Loucy (cell line): ENCODE measurements around the gene VWA1.

Experiments used
- EZH2phosphoT487 ChIP-seq: fragments of 200-600 bp; IDR thresholded peaks from 2 replicates; pipeline ENCODE4 v1.6.1; 2018; ENCODE audit warnings: antibody characterized with exemption, mild to moderate bottlenecking, moderate library complexity, borderline replicate concordance
- TF ChIP-seq, protein P1 (sequence below): fragments of 200-600 bp; sonication (generic); conservative IDR thresholded peaks from 2 replicates; pipeline ENCODE4 v1.5.1; 2014; ENCODE audit warnings: mild to moderate bottlenecking, antibody characterized with exemption, low read length

DNA sequence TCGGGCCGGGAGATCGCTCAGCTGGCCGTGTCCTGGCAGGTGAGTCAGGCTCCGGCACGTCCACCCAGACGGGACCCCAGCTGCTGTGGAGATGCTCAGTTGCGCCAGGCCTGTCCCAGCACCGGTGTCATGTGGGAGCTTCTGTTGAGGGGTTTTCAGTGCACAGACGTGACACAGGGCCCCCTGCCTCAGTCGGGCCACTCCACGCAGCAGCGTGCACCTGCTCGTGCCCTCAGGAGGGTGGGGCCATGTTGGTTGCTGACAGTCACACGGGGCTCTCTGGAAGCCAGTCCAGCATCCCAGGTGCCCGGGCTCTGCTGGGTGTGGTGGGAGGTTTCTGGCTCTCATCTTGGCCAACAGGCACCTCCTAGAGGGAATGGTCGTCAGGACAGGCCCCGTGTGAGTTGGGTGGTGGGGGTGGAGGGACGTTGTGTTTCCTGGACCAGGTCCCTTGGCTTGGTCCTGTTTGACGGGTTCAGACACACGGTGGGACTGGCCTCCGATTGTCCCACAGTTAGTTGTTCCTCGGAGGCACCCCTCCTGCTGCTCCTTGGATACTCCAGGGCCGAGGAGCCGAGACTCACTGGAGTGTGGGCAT, 55.2 kb downstream of the VWA1 start:
- TF ChIP-seq, protein P1, sequence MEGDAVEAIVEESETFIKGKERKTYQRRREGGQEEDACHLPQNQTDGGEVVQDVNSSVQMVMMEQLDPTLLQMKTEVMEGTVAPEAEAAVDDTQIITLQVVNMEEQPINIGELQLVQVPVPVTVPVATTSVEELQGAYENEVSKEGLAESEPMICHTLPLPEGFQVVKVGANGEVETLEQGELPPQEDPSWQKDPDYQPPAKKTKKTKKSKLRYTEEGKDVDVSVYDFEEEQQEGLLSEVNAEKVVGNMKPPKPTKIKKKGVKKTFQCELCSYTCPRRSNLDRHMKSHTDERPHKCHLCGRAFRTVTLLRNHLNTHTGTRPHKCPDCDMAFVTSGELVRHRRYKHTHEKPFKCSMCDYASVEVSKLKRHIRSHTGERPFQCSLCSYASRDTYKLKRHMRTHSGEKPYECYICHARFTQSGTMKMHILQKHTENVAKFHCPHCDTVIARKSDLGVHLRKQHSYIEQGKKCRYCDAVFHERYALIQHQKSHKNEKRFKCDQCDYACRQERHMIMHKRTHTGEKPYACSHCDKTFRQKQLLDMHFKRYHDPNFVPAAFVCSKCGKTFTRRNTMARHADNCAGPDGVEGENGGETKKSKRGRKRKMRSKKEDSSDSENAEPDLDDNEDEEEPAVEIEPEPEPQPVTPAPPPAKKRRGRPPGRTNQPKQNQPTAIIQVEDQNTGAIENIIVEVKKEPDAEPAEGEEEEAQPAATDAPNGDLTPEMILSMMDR, result no peak
- no peak for TF ChIP-seq EZH2phosphoT487
